Measurements from ENCODE around the gene BCL2. TPM values are rescaled to one million over a fixed set of nuclear protein-coding genes. Genes with fewer than 3 reads are reported as not detected.

The BCL2 gene
- total RNA-seq, 1 experiment from 2014 or later = 2.5 TPM

DNA sequence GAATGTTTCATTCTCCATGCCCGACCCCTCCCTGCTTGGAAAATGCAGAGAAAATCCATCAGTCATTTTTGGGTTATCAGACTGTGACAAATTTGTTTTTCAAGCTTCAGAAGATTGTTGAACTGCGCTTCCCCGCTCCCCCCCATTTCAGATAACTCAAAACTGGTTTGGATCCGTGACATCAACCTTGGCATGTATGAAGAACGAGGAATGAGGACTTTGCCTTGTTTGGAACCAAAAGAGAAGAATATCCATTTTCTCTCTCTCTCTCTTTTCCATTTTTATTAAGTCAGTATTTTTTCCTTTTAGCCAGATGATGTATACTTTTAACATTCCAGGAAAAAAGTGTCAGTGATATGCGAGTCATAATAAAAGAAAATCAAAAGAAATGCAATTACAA, 171.6 kb downstream of the BCL2 start (continued):
- TF ChIP-seq, protein P1, sequence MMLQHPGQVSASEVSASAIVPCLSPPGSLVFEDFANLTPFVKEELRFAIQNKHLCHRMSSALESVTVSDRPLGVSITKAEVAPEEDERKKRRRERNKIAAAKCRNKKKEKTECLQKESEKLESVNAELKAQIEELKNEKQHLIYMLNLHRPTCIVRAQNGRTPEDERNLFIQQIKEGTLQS (IDR thresholded peaks at IDR 0.05) = no peak
- no peak for TF ChIP-seq EGR1 (IDR thresholded peaks at IDR 0.05; ENCODE audit: low read depth)
- no peak for TF ChIP-seq SRF (IDR thresholded peaks at IDR 0.05; ENCODE audit: low read depth)
- TF ChIP-seq, protein P2, sequence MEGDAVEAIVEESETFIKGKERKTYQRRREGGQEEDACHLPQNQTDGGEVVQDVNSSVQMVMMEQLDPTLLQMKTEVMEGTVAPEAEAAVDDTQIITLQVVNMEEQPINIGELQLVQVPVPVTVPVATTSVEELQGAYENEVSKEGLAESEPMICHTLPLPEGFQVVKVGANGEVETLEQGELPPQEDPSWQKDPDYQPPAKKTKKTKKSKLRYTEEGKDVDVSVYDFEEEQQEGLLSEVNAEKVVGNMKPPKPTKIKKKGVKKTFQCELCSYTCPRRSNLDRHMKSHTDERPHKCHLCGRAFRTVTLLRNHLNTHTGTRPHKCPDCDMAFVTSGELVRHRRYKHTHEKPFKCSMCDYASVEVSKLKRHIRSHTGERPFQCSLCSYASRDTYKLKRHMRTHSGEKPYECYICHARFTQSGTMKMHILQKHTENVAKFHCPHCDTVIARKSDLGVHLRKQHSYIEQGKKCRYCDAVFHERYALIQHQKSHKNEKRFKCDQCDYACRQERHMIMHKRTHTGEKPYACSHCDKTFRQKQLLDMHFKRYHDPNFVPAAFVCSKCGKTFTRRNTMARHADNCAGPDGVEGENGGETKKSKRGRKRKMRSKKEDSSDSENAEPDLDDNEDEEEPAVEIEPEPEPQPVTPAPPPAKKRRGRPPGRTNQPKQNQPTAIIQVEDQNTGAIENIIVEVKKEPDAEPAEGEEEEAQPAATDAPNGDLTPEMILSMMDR (IDR thresholded peaks at IDR 0.05 in 2 of 3, conservative IDR thresholded peaks at IDR 0.05 in 1 of 3; ENCODE audit: borderline replicate concordance in 1 of 3, insufficient read depth in 1 of 3, low read depth in 2 of 3, low read length in 2 of 3) = no peak
- no peak for TF ChIP-seq CEBPB (IDR thresholded peaks at IDR 0.05; ENCODE audit: low read depth)

DNA sequence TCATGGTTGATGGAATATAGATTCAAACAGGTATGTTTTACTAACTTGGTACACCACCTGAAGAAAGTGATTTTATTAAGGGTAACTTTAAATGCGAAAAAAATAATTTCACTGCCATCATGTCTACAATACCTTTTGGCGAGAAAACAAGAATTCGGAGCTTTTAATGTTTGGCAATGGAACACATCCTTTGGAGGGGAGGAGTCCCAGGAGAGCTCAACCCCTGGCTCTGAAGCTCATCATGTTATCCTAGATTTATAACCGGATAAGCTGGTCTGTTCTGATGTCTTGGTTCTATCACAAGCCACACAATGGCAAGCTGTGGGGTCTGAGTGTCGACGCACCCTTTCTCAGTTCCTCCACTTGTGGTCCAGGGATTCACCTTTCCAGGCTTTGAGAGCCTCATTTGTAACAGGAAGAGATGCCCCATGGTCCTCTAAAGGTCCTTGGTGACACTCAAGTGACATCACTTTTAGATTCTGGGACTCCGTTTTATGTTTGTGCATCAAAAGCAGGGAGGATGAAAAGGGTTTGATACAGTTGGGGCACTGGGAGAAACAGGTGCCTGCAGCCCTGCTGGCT, 172.7 kb downstream of the BCL2 start:
- no peak for DNase-seq (ENCODE audit: low read depth, low spot score)
- Histone ChIP-seq H3K27me3 (ENCODE audit: insufficient read depth, low read length) (0 out of 2 replicates have a peak, but pooled peaks cover 10% of the 10 kb centered on the region), H3K4me2 (ENCODE audit: low read length) (no peak overlapping the region), H3K4me3 (replicated peaks in 1 of 2; ENCODE audit: low read depth in 1 of 2, low read length in 2 of 2) (no peak overlapping the region), H3K9me2 (ENCODE audit: insufficient read depth) (no peaks in the 10 kb centered on the region), H3K9me3 (ENCODE audit: control insufficient read depth in 1 of 2, insufficient read depth in 1 of 2, low read depth in 1 of 2, low read length in 2 of 2) (no peaks in the 10 kb centered on the region), H3K4me1 (ENCODE audit: control insufficient read depth in 1 of 2, insufficient read depth in 2 of 2, low read length in 2 of 2) (no peaks in the 10 kb centered on the region), H3K79me2 (ENCODE audit: insufficient read depth, low read length) (no peaks in the 10 kb centered on the region), H4K20me1 (ENCODE audit: insufficient read depth) (no peaks in the 10 kb centered on the region), H3K36me3 (ENCODE audit: control insufficient read depth in 1 of 2, insufficient read depth in 2 of 2, low read length in 2 of 2) (no peaks in the 10 kb centered on the region), H3K27ac (ENCODE audit: low read depth, low read length) (no peak overlapping the region), H2AFZ (ENCODE audit: low read depth, low read length, poor library complexity, severe bottlenecking) (no peak overlapping the region), H3K9ac (ENCODE audit: low read length) (no peak overlapping the region)
- BruUV-seq (replicated peaks) = no TSS peak
- POLR2A ChIA-PET = no interaction called here
- ATAC-seq = no peak
- CTCF ChIA-PET = no interaction called here
- RAD21 ChIA-PET (ENCODE audit: low non-redundant PET in 1 of 2, low total read pairs in 2 of 2, uncharacterized antibody in 2 of 2, unreplicated experiment in 2 of 2) = no interaction called here
- intact Hi-C loops (cut with micrococcal nuclease) = no loop called here
- no peak for TF ChIP-seq JUND (IDR thresholded peaks at IDR 0.05)
- no peak for TF ChIP-seq SRF (IDR thresholded peaks at IDR 0.05; ENCODE audit: low read depth)
- no peak for TF ChIP-seq EZH2phosphoT487 (IDR thresholded peaks at IDR 0.05; ENCODE audit: borderline replicate concordance)
- TF ChIP-seq ELF1 (IDR thresholded peaks at IDR 0.05; ENCODE audit: borderline replicate concordance, low read depth) = no peak
- no peak for TF ChIP-seq YY1 (IDR thresholded peaks at IDR 0.05; ENCODE audit: extremely low read depth, insufficient replicate concordance, low read depth, low read length)
- TF ChIP-seq RAD21 (IDR thresholded peaks at IDR 0.05; ENCODE audit: low read depth) = no peak
- TF ChIP-seq, protein P3, sequence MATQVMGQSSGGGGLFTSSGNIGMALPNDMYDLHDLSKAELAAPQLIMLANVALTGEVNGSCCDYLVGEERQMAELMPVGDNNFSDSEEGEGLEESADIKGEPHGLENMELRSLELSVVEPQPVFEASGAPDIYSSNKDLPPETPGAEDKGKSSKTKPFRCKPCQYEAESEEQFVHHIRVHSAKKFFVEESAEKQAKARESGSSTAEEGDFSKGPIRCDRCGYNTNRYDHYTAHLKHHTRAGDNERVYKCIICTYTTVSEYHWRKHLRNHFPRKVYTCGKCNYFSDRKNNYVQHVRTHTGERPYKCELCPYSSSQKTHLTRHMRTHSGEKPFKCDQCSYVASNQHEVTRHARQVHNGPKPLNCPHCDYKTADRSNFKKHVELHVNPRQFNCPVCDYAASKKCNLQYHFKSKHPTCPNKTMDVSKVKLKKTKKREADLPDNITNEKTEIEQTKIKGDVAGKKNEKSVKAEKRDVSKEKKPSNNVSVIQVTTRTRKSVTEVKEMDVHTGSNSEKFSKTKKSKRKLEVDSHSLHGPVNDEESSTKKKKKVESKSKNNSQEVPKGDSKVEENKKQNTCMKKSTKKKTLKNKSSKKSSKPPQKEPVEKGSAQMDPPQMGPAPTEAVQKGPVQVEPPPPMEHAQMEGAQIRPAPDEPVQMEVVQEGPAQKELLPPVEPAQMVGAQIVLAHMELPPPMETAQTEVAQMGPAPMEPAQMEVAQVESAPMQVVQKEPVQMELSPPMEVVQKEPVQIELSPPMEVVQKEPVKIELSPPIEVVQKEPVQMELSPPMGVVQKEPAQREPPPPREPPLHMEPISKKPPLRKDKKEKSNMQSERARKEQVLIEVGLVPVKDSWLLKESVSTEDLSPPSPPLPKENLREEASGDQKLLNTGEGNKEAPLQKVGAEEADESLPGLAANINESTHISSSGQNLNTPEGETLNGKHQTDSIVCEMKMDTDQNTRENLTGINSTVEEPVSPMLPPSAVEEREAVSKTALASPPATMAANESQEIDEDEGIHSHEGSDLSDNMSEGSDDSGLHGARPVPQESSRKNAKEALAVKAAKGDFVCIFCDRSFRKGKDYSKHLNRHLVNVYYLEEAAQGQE (IDR thresholded peaks at IDR 0.05; ENCODE audit: low read depth) = no peak
- TF ChIP-seq, protein P4, sequence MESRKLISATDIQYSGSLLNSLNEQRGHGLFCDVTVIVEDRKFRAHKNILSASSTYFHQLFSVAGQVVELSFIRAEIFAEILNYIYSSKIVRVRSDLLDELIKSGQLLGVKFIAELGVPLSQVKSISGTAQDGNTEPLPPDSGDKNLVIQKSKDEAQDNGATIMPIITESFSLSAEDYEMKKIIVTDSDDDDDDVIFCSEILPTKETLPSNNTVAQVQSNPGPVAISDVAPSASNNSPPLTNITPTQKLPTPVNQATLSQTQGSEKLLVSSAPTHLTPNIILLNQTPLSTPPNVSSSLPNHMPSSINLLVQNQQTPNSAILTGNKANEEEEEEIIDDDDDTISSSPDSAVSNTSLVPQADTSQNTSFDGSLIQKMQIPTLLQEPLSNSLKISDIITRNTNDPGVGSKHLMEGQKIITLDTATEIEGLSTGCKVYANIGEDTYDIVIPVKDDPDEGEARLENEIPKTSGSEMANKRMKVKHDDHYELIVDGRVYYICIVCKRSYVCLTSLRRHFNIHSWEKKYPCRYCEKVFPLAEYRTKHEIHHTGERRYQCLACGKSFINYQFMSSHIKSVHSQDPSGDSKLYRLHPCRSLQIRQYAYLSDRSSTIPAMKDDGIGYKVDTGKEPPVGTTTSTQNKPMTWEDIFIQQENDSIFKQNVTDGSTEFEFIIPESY (IDR thresholded peaks at IDR 0.05; ENCODE audit: extremely low read depth, insufficient replicate concordance, low read length) = no peak
- TF ChIP-seq TCF7L2 (IDR thresholded peaks at IDR 0.05; ENCODE audit: borderline replicate concordance, extremely low read depth, insufficient read depth, insufficient read length) = no peak
- TF ChIP-seq SP1 (IDR thresholded peaks at IDR 0.05; ENCODE audit: low read depth) = no peak
- TF ChIP-seq CEBPB (IDR thresholded peaks at IDR 0.05; ENCODE audit: low read depth) = no peak
- no peak for TF ChIP-seq EZH2 (IDR thresholded peaks at IDR 0.05)
- no peak for TF ChIP-seq ZFX (IDR thresholded peaks at IDR 0.05)
- TF ChIP-seq, protein P5, sequence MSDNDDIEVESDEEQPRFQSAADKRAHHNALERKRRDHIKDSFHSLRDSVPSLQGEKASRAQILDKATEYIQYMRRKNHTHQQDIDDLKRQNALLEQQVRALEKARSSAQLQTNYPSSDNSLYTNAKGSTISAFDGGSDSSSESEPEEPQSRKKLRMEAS (IDR thresholded peaks at IDR 0.05) = no peak
